Measurements from ENCODE around the gene SETD1B.

The SETD1B gene

GRCh38 chr12:121791671-121792551 is 11.9 kb upstream of the SETD1B start:
- DNase-seq (ENCODE audit: insufficient read length) (no peak), FAIRE-seq (no peak)
- peak; percentile 38; the same call in 1 of the 2 replicates for TF ChIP-seq POLR2A (IDR thresholded peaks at IDR 0.05; ENCODE audit: low read depth, low read length)
- TF ChIP-seq TAF1 (IDR thresholded peaks at IDR 0.05; ENCODE audit: borderline replicate concordance, low read depth, low read length), result no peak

DNA sequence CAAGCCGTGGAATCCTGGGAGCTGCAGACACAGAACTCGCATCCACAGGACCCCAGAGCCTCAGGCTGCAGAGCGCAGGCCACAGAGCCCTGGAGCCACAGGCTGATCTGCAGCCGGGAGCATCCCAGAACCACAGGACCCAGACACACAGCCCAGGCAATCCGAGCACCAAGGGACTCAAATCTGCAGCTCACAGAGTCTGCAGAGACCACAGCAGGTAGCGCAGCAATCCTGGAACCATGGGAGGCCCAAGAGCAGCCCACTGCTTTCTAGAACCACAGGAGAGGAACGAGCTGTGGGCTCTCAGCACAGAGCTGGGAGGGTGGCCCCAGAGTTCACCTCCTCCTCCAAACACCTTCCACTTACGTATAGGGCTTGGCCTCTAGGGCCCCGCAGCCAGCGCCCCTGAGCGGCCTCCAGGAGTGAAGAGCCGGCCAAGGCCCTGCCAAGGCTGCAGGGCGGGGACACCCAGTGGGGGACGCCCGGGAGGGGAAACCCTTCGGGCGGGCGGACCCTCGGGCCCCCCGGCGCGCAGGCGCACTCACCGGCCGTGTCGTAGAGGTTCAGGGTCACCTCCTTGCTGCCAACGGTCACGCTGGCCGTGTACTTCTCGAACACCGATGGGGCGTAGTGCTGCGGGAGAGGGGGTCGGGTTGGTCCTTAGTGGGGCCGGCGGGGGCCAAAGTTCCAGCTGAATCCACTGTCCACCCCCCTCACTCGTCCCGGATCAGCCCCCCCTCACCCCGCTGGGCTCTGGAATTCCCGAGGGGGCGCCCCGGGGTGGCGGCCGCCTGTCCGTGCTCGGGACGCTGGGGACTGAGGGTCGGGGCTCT is 11.0 kb upstream of the SETD1B start:
- peak; percentile 55 for DNase-seq (ENCODE audit: insufficient read length)
- TF ChIP-seq TAF1 (IDR thresholded peaks at IDR 0.05; ENCODE audit: borderline replicate concordance, low read depth, low read length) (no peak), POLR2A (IDR thresholded peaks at IDR 0.05; ENCODE audit: low read depth, low read length) (peak; percentile 56)
- no peak for FAIRE-seq

DNA sequence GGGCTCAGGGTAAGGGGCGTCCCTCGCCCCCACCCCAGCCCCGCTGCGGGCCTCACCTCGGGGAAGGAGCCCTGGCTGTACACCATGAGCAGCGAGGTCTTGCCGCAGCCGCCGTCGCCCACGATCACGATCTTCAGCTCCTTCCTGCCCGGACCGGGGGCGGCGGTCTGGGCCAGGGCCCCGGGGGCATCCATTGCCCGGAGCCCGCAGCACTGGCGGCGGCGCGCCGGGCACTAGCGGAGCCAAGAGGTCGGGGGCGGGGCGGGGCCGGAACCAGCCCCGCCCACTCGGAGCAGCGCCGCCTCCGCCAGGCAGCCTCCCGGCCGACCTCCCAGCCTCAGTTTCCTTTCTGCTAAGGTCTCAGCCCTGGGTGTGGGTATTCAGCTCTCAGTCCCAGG is 10.4 kb upstream of the SETD1B start, which contains the start of gene RHOF:
Gene RHOF, minus strand, starts transcription at position 249 of the 398 bp plus-strand sequence. Its CDS starts 55 bp downstream, at position 194.
- peak; percentile 63 for DNase-seq (ENCODE audit: insufficient read length)
- FAIRE-seq, result no peak
- TF ChIP-seq POLR2AphosphoS5 (IDR thresholded peaks at IDR 0.05; ENCODE audit: low read depth, low read length) (no peak; the same call in 1 of the 2 replicates), POLR2A (IDR thresholded peaks at IDR 0.05; ENCODE audit: low read depth, low read length) (0 out of 2 replicates have a peak, but pooled peaks have one; percentile 60), TAF1 (IDR thresholded peaks at IDR 0.05; ENCODE audit: borderline replicate concordance, low read depth, low read length) (0 out of 2 replicates have a peak, but pooled peaks have one; percentile 36)

- TF ChIP-seq POLR2AphosphoS5 (IDR thresholded peaks at IDR 0.05; ENCODE audit: low read depth, low read length), result 0 out of 2 replicates have a peak, but pooled peaks have one; percentile 15
- TF ChIP-seq POLR2A (IDR thresholded peaks at IDR 0.05; ENCODE audit: low read depth, low read length), result peak; percentile 58; the same call in 1 of the 2 replicates
- no peak for TF ChIP-seq TAF1 (IDR thresholded peaks at IDR 0.05; ENCODE audit: borderline replicate concordance, low read depth, low read length)
- FAIRE-seq (peak; percentile 94), DNase-seq (ENCODE audit: insufficient read length) (peak; percentile 88)
These were observed 9.8 kb upstream of the SETD1B start for GRCh38 chr12:121793838-121794533.

GRCh38 chr12:121794534-121795033 is 9.2 kb upstream of the SETD1B start:
- TF ChIP-seq POLR2A (IDR thresholded peaks at IDR 0.05; ENCODE audit: low read depth, low read length) (peak; percentile 2; the same call in 1 of the 2 replicates), TAF1 (IDR thresholded peaks at IDR 0.05; ENCODE audit: borderline replicate concordance, low read depth, low read length) (no peak), POLR2AphosphoS5 (IDR thresholded peaks at IDR 0.05; ENCODE audit: low read depth, low read length) (peak; percentile 8; the same call in 1 of the 2 replicates)
- peak; percentile 43 for DNase-seq (ENCODE audit: insufficient read length)
- no peak for FAIRE-seq

DNA sequence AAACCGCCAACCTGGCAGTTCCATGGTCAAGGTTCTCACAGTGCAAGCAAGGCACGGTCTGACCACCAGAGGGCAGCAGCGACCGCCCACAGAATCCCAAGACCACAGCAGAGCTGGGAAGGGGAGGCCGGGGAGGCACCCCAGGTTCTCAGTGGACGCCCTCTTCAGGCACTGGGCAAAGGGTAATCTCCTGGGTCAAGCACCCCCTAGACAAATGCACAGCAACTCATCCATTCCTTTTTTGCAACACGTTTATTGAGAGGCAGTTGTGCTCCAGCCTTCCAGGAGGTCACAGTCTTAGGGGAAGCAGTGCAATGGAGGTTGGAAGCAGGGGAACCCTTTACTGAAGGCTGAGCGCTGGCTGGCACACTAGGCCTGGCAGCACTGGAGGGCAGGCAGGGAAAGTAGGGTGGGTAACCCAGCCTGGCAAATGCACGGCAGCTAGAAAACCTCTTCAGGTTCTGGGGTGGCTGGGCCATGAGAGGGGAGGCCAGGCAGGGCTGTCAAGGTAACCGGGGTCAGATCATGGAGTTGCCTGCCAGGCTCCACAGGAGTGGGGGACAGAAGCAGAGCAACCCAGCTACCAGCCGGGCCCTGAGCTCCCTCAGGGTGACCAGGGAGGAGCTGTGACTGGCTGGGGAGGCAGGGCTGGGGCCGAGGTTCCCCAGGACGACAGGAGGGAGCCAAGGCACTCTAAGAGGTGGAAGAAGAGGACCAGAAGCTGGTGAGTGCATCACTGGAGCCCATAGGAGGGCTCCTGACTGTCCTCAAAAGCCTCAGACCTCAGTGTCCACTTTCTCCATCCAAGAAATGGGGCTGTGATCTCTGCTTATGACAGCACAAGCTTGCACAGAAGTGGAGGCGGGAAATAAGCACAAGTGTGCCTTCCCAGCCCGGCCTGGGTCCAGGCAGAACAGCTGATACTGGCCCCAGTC is 8.5 kb upstream of the SETD1B start:
- FAIRE-seq, result peak; percentile 86
- DNase-seq (ENCODE audit: insufficient read length), result peak; percentile 78
- peak; percentile 7; the same call in 1 of the 2 replicates for TF ChIP-seq POLR2A (IDR thresholded peaks at IDR 0.05; ENCODE audit: low read depth, low read length)
- TF ChIP-seq POLR2AphosphoS5 (IDR thresholded peaks at IDR 0.05; ENCODE audit: low read depth, low read length), result no peak; the same call in 1 of the 2 replicates

GRCh38 chr12:121796855-121797751 is 6.7 kb upstream of the SETD1B start:
- DNase-seq (ENCODE audit: insufficient read length) (no peak), FAIRE-seq (no peak)
- TF ChIP-seq POLR2AphosphoS5 (IDR thresholded peaks at IDR 0.05; ENCODE audit: low read depth, low read length), result peak; percentile 35
- no peak for TF ChIP-seq POLR2A (IDR thresholded peaks at IDR 0.05; ENCODE audit: low read depth, low read length)

- FAIRE-seq, result no peak
- no peak for DNase-seq (ENCODE audit: insufficient read length)
- TF ChIP-seq POLR2A (IDR thresholded peaks at IDR 0.05; ENCODE audit: low read depth, low read length) (no peak), POLR2AphosphoS5 (IDR thresholded peaks at IDR 0.05; ENCODE audit: low read depth, low read length) (no peak), TAF1 (IDR thresholded peaks at IDR 0.05; ENCODE audit: borderline replicate concordance, low read depth, low read length) (no peak)
These were observed 5.6 kb upstream of the SETD1B start for GRCh38 chr12:121797937-121798786.

All from GM12892 (cell line).